Osteocyte (in vitro differentiated cells): Measurements from ENCODE around the gene DHRS1. TPM values are rescaled to one million over a fixed set of nuclear protein-coding genes. Genes with fewer than 3 reads are reported as not detected.

Source experiments
- DNase-seq: peaks from one replicate; pipeline ENCODE4 v3.0.0; 2021; ENCODE audit warnings: mixed read lengths; ENCODE audit not compliant: unreplicated experiment; ENCODE audit errors: extremely low spot score
- H3K27ac Mint-ChIP-seq: one replicate; pipeline ENCODE4 v1.8.0; 2021; ENCODE audit warnings: mild to moderate bottlenecking, mixed read lengths; ENCODE audit not compliant: unreplicated experiment
- H3K27me3 Mint-ChIP-seq: one replicate; pipeline ENCODE4 v1.8.0; 2021; ENCODE audit warnings: mixed read lengths; ENCODE audit not compliant: unreplicated experiment
- H3K36me3 Mint-ChIP-seq: one replicate; pipeline ENCODE4 v1.8.0; 2021; ENCODE audit warnings: mixed read lengths; ENCODE audit not compliant: unreplicated experiment
- H3K4me1 Mint-ChIP-seq: one replicate; pipeline ENCODE4 v1.8.0; 2021; ENCODE audit warnings: mixed read lengths; ENCODE audit not compliant: unreplicated experiment
- H3K4me3 Mint-ChIP-seq: one replicate; pipeline ENCODE4 v1.8.0; 2021; ENCODE audit warnings: mild to moderate bottlenecking, moderate library complexity, mixed read lengths; ENCODE audit not compliant: unreplicated experiment
- H3K9me3 Mint-ChIP-seq: one replicate; pipeline ENCODE4 v1.8.0; 2021; ENCODE audit warnings: mixed read lengths; ENCODE audit not compliant: unreplicated experiment
- CTCF ChIP-seq: fragments of 200-600 bp; sonication (generic); IDR thresholded peaks from 2 replicates; pipeline ENCODE4 v1.5.0; 2021; ENCODE audit warnings: antibody characterized with exemption, mild to moderate bottlenecking, moderate library complexity
- total RNA-seq: library from RNA; stranded (reverse); gene quantifications from 2 replicates; pipeline ENCODE4 v1.2.1, GENCODE V29; 2021

The DHRS1 gene
- total RNA-seq, 1 donor from 2014 or later: 27.0 TPM

DNA sequence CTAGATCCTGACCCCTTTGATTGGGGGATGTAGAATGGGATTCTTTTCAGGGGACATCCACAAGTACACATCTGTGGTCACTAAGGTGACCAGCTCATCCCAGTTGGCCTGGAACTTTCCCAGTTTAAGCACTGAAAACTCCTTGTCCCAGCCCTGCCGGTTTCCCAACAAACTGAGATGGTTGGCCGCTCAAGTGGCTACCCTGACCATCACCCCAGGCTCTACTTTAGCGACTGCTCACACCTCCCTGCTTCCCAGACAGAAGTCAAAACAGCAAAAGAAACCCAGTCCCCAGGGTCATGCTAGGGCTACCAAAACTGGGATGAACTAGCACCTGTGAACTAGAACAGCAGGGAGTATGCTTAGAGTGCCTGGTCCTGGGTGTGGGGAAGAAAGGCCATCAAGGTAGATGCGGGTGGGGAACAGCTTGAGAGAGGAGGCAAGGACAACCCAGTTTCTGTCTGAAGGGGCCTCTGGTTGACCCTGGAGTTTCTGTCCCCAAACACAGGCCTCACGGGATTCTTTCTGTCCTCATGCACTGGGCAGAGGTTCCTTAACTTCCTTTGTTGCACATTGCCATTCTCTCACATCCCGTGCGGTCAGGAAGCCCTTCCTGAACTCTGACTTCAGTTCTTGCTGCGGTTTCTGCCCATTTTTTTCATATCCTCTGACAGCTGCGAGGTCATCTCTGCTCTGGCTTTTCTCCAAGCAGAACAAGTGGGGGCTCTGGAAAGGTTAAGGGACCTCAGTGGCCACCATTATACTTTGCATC lies 13.3 kb upstream of the DHRS1 start:
- H3K36me3 Mint-ChIP-seq: peaks cover 3% of the 10 kb centered on the region
- H3K4me1 Mint-ChIP-seq: peaks cover 13% of the 10 kb centered on the region
- H3K4me3 Mint-ChIP-seq: no peak overlapping the region
- no peak for DNase-seq
- H3K9me3 Mint-ChIP-seq: no peaks in the 10 kb centered on the region
- no peaks in the 10 kb centered on the region for H3K27me3 Mint-ChIP-seq
- no peak for TF ChIP-seq CTCF
- no peak overlapping the region for H3K27ac Mint-ChIP-seq

GRCh38 chr14:24311837-24312615 lies 12.4 kb upstream of the DHRS1 start:
- peaks cover 3% of the 10 kb centered on the region for H3K36me3 Mint-ChIP-seq
- H3K4me1 Mint-ChIP-seq: peaks cover 7% of the 10 kb centered on the region
- H3K27ac Mint-ChIP-seq: no peak overlapping the region
- H3K27me3 Mint-ChIP-seq: no peaks in the 10 kb centered on the region
- no peak for DNase-seq
- TF ChIP-seq CTCF: no peak
- no peaks in the 10 kb centered on the region for H3K9me3 Mint-ChIP-seq
- H3K4me3 Mint-ChIP-seq: no peak overlapping the region

DNA sequence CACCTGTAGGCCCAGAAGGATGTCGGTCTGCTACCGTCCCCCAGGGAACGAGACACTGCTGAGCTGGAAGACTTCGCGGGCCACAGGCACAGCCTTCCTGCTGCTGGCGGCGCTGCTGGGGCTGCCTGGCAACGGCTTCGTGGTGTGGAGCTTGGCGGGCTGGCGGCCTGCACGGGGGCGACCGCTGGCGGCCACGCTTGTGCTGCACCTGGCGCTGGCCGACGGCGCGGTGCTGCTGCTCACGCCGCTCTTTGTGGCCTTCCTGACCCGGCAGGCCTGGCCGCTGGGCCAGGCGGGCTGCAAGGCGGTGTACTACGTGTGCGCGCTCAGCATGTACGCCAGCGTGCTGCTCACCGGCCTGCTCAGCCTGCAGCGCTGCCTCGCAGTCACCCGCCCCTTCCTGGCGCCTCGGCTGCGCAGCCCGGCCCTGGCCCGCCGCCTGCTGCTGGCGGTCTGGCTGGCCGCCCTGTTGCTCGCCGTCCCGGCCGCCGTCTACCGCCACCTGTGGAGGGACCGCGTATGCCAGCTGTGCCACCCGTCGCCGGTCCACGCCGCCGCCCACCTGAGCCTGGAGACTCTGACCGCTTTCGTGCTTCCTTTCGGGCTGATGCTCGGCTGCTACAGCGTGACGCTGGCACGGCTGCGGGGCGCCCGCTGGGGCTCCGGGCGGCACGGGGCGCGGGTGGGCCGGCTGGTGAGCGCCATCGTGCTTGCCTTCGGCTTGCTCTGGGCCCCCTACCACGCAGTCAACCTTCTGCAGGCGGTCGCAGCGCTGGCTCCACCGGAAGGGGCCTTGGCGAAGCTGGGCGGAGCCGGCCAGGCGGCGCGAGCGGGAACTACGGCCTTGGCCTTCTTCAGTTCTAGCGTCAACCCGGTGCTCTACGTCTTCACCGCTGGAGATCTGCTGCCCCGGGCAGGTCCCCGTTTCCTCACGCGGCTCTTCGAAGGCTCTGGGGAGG lies 11.3 kb upstream of the DHRS1 start, which contains the start of gene LTB4R:
LTB4R (plus strand) TSS at position 857 of the 959 bp plus-strand sequence. CDS start 4,150 bp downstream, outside the sequence.
- H3K4me1 Mint-ChIP-seq: peaks cover 6% of the 10 kb centered on the region
- H3K36me3 Mint-ChIP-seq: peaks cover 9% of the 10 kb centered on the region
- TF ChIP-seq CTCF: no peak
- no peak within 1 kb of the TSS for H3K27ac Mint-ChIP-seq
- DNase-seq: no peak
- no peaks in the 10 kb centered on the region for H3K27me3 Mint-ChIP-seq
- no peaks in the 10 kb centered on the region for H3K9me3 Mint-ChIP-seq
- no peak within 1 kb of the TSS for H3K4me3 Mint-ChIP-seq

GRCh38 chr14:24310265-24310645 lies 10.7 kb upstream of the DHRS1 start:
- no peak for TF ChIP-seq CTCF
- H3K36me3 Mint-ChIP-seq: peaks cover 14% of the 10 kb centered on the region
- no peaks in the 10 kb centered on the region for H3K9me3 Mint-ChIP-seq
- no peak overlapping the region for H3K27ac Mint-ChIP-seq
- H3K27me3 Mint-ChIP-seq: no peaks in the 10 kb centered on the region
- DNase-seq: no peak
- peaks cover 6% of the 10 kb centered on the region for H3K4me1 Mint-ChIP-seq
- H3K4me3 Mint-ChIP-seq: no peak overlapping the region
